Left forelimb (tissue), 1 donor: Measurements from ENCODE around the gene ZPBP2.

Source experiments
- DNase-seq: peaks from one replicate; pipeline ENCODE4 v3.0.0-alpha.2; 2018; ENCODE audit warnings: low spot score

Gene ZPBP2

GRCh38 chr17:39913989-39914388 lies 46.0 kb downstream of the ZPBP2 start:
- no peak for DNase-seq

- DNase-seq = no peak
Observed at GRCh38 chr17:39915559-39915958, 47.6 kb downstream of the ZPBP2 start.

DNA sequence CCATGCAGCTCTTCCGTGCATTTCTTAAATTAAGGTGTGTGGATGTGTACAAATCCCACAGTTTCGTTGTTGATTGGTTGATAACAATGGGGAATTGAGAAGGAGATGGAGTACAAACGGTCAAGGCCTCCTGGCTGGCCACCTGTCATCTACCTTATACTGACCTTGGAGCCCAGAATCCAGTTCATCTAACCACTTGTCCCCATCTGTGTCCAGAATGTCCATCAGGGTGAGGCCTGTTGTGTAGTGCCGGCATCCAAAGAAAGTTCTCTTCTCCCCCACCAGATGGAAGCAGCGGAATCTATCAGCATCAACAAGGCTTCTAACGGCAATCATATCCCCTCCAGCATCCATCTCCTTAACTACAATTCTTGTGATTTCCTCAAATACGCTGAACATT lies 48.9 kb downstream of the ZPBP2 start:
- DNase-seq = no peak

DNA sequence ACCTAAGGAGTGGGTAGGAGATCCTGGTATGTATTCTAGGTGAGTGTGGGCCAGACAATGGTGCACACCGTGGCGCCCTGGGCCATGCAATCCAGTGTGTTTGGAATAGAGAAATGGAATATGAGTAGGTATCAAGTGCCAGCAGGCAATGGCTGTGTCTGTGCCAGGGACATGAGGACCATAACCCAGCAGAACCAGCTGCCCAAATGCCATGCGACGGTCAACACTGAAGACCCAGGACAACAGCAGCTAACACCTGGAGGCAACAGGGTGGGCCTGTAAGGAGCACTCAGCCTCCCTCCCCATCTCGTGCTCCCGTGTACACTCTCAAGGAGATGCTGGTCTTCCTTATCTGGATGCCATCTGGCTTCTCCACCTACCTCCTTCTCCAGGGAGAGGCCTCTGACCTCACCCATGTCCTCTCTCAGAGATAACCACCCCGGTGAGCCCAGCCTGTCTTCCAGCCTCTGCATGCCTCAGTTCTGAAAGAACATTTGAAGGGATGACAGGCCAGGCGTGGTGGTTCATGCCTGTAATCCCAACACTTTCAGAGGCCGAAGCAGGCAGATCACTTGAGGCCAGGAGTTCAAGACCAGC lies 51.2 kb downstream of the ZPBP2 start:
- no peak for DNase-seq

DNA sequence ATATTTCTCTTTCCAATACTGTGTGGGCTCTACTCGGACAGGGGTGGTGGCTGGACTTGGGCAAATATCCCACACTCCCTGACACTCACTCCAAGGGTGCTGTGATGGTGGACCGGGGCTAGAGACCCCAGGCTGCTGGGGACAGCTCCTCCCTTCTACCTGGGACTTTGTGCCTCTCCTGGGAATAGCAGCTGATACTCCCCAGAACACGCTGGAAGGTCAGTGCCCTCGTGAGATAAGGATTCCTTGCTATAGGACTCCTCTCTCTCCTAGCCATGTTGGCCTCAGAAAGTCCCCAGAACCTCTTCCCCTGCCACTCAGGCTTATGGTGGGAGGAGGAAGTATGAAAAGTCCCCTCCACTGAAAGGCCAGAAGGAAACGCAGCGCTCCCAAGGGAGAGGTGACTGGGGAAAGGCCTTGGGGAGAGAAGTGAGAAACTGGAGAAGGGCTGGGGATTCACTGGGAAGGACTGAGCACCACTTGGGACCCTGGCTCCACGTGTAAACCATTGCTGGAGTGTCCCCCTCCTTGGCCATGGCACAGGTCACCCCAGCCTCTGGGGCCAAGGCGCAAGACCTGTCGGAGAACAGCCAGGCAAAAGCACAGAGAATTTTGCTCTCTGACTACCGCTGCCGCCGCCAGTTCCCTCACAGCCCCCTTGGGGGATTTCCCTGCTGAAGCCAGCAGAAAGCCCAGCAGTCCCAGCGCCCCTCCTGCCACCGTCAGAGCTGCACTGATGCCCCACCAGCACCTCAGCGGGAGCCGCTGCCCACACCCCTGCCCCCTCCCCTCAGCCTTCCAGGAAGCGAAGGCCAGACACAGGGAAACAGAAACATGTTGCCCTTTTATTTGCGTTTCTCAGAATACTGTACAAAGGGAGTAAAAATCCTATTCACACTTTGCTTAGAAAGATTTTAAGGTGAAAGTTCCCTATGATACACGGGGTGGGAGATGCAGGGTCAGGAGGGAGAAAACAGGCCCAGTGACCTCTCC lies 52.5 kb downstream of the ZPBP2 start:
- DNase-seq = no peak

DNA sequence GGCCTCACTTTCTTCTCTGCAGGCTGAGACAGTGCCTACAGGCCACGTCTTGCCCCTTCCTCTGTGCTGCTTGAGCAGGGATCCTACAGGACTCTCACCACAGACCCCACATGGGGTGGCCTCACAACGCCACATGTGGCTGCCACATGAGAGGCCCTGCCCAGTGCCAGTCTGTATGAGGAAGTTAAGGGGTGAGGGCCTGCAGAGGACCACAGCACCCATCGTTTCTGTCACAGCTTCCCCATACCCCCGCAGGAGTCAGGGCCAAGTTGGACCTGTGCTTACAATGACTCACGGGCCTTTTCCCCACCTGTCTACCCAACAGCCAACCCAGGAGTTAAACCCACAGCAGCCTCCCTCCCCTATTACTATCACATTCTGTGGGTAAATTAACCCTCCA lies 53.3 kb downstream of the ZPBP2 start:
- DNase-seq = no peak

GRCh38 chr17:39922006-39922405 lies 54.0 kb downstream of the ZPBP2 start:
- DNase-seq = no peak

DNA sequence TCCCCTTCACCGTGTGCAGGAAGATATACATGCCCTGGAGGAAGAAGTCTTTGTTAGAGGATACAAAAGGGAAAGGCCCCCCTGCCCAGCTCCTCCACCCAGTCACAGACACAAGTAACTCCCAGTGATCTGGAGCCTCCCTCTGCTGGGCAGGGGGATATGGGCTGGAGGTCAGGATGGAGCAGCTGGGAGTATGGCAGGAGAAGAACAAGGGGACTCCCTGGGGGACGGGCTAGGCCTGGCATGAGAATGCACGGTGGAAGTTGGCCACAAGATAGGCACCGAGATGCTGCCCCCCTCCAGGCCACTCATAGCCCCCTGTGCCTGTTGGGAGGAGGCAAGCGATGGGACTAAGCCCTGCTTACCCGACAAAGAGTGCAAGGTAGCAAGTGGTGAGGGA lies 55.2 kb downstream of the ZPBP2 start:
- no peak for DNase-seq

GRCh38 chr17:39923836-39924690 lies 56.1 kb downstream of the ZPBP2 start:
- DNase-seq = no peak

DNA sequence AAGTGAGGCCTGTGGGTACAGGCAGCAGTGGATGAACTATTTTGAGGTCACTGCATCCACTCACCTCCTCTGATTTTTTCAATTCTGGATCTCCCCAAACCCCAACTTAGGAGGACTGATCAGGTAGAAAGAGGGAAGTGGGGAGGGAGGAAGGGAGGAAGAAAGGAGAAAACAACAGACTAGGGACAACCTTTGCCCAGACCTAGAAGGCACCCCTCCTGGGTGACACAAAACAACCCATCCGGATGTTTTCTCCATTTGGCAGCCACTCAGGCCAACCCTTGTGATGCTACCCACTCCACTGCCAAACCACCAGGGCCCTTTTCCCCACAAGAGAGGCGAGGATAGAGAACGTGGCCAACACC lies 56.7 kb downstream of the ZPBP2 start:
- DNase-seq = no peak

- no peak for DNase-seq
Observed at GRCh38 chr17:39925282-39926134, 57.5 kb downstream of the ZPBP2 start.

DNA sequence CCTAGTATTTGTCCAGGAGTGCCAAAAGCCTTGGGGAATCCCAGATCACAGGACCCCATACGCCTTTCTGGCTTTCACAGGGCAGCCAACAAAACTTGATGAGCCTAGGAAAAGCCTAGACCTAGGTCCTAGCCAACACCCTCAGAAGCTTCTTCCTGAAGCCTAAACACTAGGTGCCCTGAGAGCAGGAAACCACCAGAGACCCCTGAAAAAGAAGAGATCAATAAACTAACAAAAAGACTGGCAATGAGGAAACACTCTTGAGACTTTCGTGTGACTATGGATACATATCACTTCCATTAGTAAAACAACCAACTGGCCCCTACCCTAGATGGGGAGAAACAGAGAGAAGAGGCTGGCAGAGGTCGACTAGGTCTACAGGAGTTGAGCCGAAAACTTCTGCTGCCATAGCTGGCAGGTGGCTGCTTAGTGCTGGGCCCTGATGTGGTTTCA lies 58.2 kb downstream of the ZPBP2 start:
- no peak for DNase-seq

GRCh38 chr17:39926588-39927100 lies 58.6 kb downstream of the ZPBP2 start:
- DNase-seq = peak; percentile 70
